ENCODE measurements around the gene NUAK2. TPM values are rescaled to one million over a fixed set of nuclear protein-coding genes. Genes with fewer than 3 reads are reported as not detected.
A peak's percentile ranks its signal among the peaks of the same experiment; 100 is the strongest.

NUAK2 gene
- total RNA-seq, 2 donors from 2014 or later: 11.2 to 20.8 TPM

DNA sequence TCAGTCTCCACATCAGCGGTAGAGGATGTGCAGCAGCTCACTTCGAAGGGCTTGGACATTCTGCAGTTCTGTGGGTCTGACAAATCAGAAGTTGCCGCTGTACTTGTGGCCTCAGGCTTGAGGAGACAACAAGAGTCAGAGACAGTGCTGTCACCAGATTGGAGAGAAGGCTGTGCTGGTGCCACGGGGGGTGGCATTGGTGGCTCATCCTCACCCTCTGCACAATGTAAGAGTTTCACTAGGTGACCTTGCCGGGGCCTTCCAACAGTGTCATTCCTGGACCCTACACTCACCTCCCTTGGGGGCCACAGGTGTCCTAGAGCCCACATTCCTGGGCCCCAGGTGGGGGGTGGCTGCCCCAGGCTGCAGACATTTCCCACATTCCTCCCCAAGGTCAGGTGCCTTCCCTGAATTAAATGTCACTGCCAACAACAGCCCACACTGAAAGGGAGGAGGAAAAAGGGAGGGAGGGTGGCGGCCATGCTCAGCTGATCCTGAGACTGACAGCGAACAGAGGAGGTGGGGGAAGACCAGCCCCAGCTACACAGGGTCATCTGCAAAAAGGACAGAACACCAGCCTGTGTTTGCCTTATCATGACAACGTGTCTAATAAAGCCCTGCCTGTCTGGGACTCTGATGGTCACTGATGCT lies 47.4 kb downstream of the NUAK2 start:
- intact Hi-C loops (cut with DNase I): loop anchor here (5.0 kb wide), 1 partner anchor 53 kb away; no protein-coding TSS in a partner anchor
- 55 to 72% methylated on average over 5 to 8 of the region's 8 CpGs for WGBS, 2 donors
- Histone ChIP-seq H3K4me1 (peaks cover 33% of the 10 kb centered on the region), H3K27ac (peak overlapping the region; percentile 64 to 83 (median 78)), H3K4me3 (no peak overlapping the region), H3K36me3 (replicated peaks in 1 of 2; ENCODE audit: insufficient read depth in 1 of 2, low read depth in 2 of 2) (no peaks in the 10 kb centered on the region), H3K9me3 (no peaks in the 10 kb centered on the region), H3K27me3 (no peaks in the 10 kb centered on the region)
- peak; percentile 60 for ATAC-seq
- TF ChIP-seq, protein P1, sequence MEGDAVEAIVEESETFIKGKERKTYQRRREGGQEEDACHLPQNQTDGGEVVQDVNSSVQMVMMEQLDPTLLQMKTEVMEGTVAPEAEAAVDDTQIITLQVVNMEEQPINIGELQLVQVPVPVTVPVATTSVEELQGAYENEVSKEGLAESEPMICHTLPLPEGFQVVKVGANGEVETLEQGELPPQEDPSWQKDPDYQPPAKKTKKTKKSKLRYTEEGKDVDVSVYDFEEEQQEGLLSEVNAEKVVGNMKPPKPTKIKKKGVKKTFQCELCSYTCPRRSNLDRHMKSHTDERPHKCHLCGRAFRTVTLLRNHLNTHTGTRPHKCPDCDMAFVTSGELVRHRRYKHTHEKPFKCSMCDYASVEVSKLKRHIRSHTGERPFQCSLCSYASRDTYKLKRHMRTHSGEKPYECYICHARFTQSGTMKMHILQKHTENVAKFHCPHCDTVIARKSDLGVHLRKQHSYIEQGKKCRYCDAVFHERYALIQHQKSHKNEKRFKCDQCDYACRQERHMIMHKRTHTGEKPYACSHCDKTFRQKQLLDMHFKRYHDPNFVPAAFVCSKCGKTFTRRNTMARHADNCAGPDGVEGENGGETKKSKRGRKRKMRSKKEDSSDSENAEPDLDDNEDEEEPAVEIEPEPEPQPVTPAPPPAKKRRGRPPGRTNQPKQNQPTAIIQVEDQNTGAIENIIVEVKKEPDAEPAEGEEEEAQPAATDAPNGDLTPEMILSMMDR (IDR thresholded peaks at IDR 0.05): no peak
- no peak for TF ChIP-seq POLR2A (IDR thresholded peaks at IDR 0.05)
- DNase-seq: peak; percentile 36 to 73 (median 65)

DNA sequence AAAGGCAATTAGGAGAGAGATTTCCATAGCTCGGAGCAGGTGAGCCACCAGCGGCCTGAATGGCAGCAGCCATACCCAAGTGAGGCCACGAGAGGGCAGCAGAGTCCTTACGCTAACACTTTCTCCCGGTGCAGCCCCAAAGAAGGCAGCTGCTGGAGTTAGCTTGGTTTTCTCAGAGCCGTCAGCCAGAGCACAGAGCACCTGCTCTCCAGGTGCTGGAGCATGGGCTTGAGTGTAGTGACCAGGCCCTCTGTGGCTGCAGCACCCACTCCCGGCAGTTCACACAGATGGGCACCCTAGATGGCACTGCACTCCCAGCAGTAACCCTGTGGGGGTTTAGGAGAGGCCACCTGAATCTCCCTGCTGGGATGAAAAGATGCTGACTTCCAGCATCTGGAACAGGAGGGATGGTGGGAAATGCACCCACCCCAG lies 48.0 kb downstream of the NUAK2 start:
- H3K4me3 ChIP-seq: no peak overlapping the region
- H3K4me1 ChIP-seq: peaks cover 33% of the 10 kb centered on the region
- H3K27me3 ChIP-seq: no peaks in the 10 kb centered on the region
- no peaks in the 10 kb centered on the region for H3K9me3 ChIP-seq
- peak; percentile 94 to 96 (median 95) for DNase-seq
- TF ChIP-seq, protein P1 (IDR thresholded peaks at IDR 0.05): peak; percentile 96 to 99 (median 99)
- TF ChIP-seq POLR2A (IDR thresholded peaks at IDR 0.05): no peak
- peak; percentile 79 for ATAC-seq
- intact Hi-C loops (cut with DNase I): loop anchor here (5.0 kb wide), 1 partner anchor 54 kb away; no protein-coding TSS in a partner anchor
- no peaks in the 10 kb centered on the region for H3K36me3 ChIP-seq (replicated peaks in 1 of 2; ENCODE audit: insufficient read depth in 1 of 2, low read depth in 2 of 2)
- peak overlapping the region; percentile 64 to 83 (median 78) for H3K27ac ChIP-seq
- WGBS, 2 donors: 2% methylated on average over 7 of the region's 7 CpGs; no CpG with 5 or more reads in 1 of the 2 donors

DNA sequence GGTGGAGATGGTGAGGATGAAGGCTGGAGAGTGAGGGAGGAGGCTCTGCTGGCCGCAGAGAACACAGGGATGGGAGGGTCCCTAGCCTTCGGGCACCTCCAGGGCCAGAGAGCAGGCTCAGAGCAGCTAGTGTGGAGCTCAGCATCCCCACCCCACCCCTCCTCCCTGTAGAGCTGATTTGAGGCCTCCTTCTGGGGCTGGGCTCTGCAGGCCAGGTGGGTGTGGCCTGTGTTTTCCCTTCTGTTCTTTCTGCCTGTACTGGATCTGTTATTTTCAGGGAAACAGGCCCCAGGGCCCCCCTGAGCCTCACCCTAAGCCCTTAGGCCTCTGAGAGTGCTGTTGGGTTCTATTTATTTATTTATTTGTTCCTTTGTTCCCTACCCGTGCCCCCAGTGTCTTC lies 49.0 kb downstream of the NUAK2 start:
- ATAC-seq: no peak
- DNase-seq: no peak
- Histone ChIP-seq H3K27me3 (no peaks in the 10 kb centered on the region), H3K4me3 (no peak overlapping the region), H3K4me1 (peaks cover 33% of the 10 kb centered on the region), H3K27ac (no peak overlapping the region), H3K9me3 (no peaks in the 10 kb centered on the region), H3K36me3 (replicated peaks in 1 of 2; ENCODE audit: insufficient read depth in 1 of 2, low read depth in 2 of 2) (no peaks in the 10 kb centered on the region)
- TF ChIP-seq POLR2A (IDR thresholded peaks at IDR 0.05): no peak
- TF ChIP-seq, protein P1 (IDR thresholded peaks at IDR 0.05): no peak
- WGBS, 2 donors: 81 to 89% methylated on average over 2 to 3 of the region's 3 CpGs
- intact Hi-C loops (cut with DNase I): loop anchor here (5.0 kb wide), 1 partner anchor 55 kb away; no protein-coding TSS in a partner anchor

DNA sequence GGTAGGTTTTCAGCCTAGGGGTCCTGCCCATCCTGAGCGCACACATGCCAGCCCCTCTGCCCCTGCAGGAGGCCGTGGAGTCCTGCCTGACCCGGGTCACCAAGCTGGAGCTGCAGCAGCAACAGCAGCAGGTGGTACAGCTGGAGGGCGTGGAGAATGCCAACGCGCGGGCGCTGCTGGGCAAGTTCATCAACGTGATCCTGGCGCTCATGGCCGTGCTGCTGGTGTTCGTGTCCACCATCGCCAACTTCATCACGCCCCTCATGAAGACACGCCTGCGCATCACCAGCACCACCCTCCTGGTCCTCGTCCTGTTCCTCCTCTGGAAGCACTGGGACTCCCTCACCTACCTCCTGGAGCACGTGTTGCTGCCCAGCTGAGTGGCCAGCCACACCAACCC lies 49.8 kb downstream of the NUAK2 start:
- H3K9me3 ChIP-seq: no peaks in the 10 kb centered on the region
- intact Hi-C loops (cut with DNase I): loop anchor here (5.0 kb wide), 1 partner anchor 56 kb away; no protein-coding TSS in a partner anchor
- DNase-seq: no peak
- WGBS, 2 donors: 91% methylated on average over 14 to 18 of the region's 18 CpGs
- H3K4me3 ChIP-seq: no peak overlapping the region
- peaks cover 33% of the 10 kb centered on the region for H3K4me1 ChIP-seq
- H3K27me3 ChIP-seq: no peaks in the 10 kb centered on the region
- no peak overlapping the region for H3K27ac ChIP-seq
- no peak for ATAC-seq
- H3K36me3 ChIP-seq (replicated peaks in 1 of 2; ENCODE audit: insufficient read depth in 1 of 2, low read depth in 2 of 2): no peaks in the 10 kb centered on the region
- TF ChIP-seq, protein P1 (IDR thresholded peaks at IDR 0.05): no peak
- no peak for TF ChIP-seq POLR2A (IDR thresholded peaks at IDR 0.05)

Data from body of pancreas (tissue), 4 donors.